Adipocyte (in vitro differentiated cells): ENCODE results near the gene DNAJC1.

Source experiments
- DNase-seq: peaks from one replicate; pipeline ENCODE4 v3.0.0-alpha.2; 2015; ENCODE audit warnings: low read depth
- H3K27me3 ChIP-seq: replicated peaks from 2 replicates; pipeline ENCODE4 v1.7.0; 2013; ENCODE audit warnings: mild to moderate bottlenecking, low read length, moderate library complexity; ENCODE audit not compliant: control insufficient read depth, insufficient read depth
- H3K36me3 ChIP-seq: 2 replicates; pipeline ENCODE4 v1.7.0; 2013; ENCODE audit warnings: low read length, mild to moderate bottlenecking, moderate library complexity; ENCODE audit not compliant: control insufficient read depth, insufficient read depth, severe bottlenecking
- H3K4me1 ChIP-seq: 2 replicates; pipeline ENCODE4 v1.7.0; 2013; ENCODE audit warnings: mild to moderate bottlenecking, low read length, moderate library complexity; ENCODE audit not compliant: control insufficient read depth, insufficient read depth
- H3K4me3 ChIP-seq: 2 replicates; pipeline ENCODE4 v1.7.0; 2013; ENCODE audit warnings: mild to moderate bottlenecking, low read length, moderate library complexity
- H3K9ac ChIP-seq: 2 replicates; pipeline ENCODE4 v1.7.0; 2013; ENCODE audit warnings: mild to moderate bottlenecking, low read length, moderate library complexity
- H3K9me3 ChIP-seq: 2 replicates; pipeline ENCODE4 v1.7.0; 2013; ENCODE audit warnings: mild to moderate bottlenecking, low read length, moderate library complexity; ENCODE audit not compliant: control insufficient read depth

The DNAJC1 gene

GRCh38 chr10:21742740-21743412 lies 260.7 kb downstream of the DNAJC1 start:
- Histone ChIP-seq H3K27me3 (no peaks in the 10 kb centered on the region), H3K4me1 (no peaks in the 10 kb centered on the region), H3K9ac (no peak overlapping the region), H3K9me3 (no peaks in the 10 kb centered on the region), H3K4me3 (no peak overlapping the region), H3K36me3 (peaks cover 71% of the 10 kb centered on the region)
- DNase-seq: no peak

GRCh38 chr10:21740989-21741388 lies 262.5 kb downstream of the DNAJC1 start:
- Histone ChIP-seq H3K27me3 (no peaks in the 10 kb centered on the region), H3K4me3 (no peak overlapping the region), H3K4me1 (no peaks in the 10 kb centered on the region), H3K9me3 (no peaks in the 10 kb centered on the region), H3K9ac (no peak overlapping the region), H3K36me3 (peaks cover 84% of the 10 kb centered on the region)
- no peak for DNase-seq

- H3K9me3 ChIP-seq: no peaks in the 10 kb centered on the region
- H3K27me3 ChIP-seq: no peaks in the 10 kb centered on the region
- H3K9ac ChIP-seq: no peak overlapping the region
- no peak overlapping the region for H3K4me3 ChIP-seq
- DNase-seq: no peak
- no peaks in the 10 kb centered on the region for H3K4me1 ChIP-seq
- H3K36me3 ChIP-seq: peaks cover 85% of the 10 kb centered on the region
These were observed 266.4 kb downstream of the DNAJC1 start for GRCh38 chr10:21737106-21737505.

- Histone ChIP-seq H3K4me3 (no peak overlapping the region), H3K9me3 (no peaks in the 10 kb centered on the region), H3K27me3 (no peaks in the 10 kb centered on the region), H3K9ac (no peak overlapping the region), H3K36me3 (peaks cover 68% of the 10 kb centered on the region), H3K4me1 (no peaks in the 10 kb centered on the region)
- DNase-seq: peak; percentile 9
These were observed 269.8 kb downstream of the DNAJC1 start for GRCh38 chr10:21733710-21734109.

GRCh38 chr10:21732067-21732772 lies 271.3 kb downstream of the DNAJC1 start:
- Histone ChIP-seq H3K9me3 (no peaks in the 10 kb centered on the region), H3K4me1 (peaks cover 5% of the 10 kb centered on the region), H3K36me3 (peaks cover 75% of the 10 kb centered on the region), H3K4me3 (no peak overlapping the region), H3K9ac (no peak overlapping the region), H3K27me3 (no peaks in the 10 kb centered on the region)
- peak; percentile 83 for DNase-seq

- H3K9me3 ChIP-seq: no peaks in the 10 kb centered on the region
- H3K4me3 ChIP-seq: no peak overlapping the region
- DNase-seq: peak; percentile 18
- peaks cover 33% of the 10 kb centered on the region for H3K4me1 ChIP-seq
- H3K9ac ChIP-seq: no peak overlapping the region
- no peaks in the 10 kb centered on the region for H3K27me3 ChIP-seq
- peaks cover 45% of the 10 kb centered on the region for H3K36me3 ChIP-seq
These were observed 274.9 kb downstream of the DNAJC1 start for GRCh38 chr10:21728618-21729017.

- no peaks in the 10 kb centered on the region for H3K9me3 ChIP-seq
- H3K27me3 ChIP-seq: no peaks in the 10 kb centered on the region
- peaks cover 33% of the 10 kb centered on the region for H3K4me1 ChIP-seq
- peak; percentile 70 for DNase-seq
- peaks cover 36% of the 10 kb centered on the region for H3K36me3 ChIP-seq
- no peak overlapping the region for H3K4me3 ChIP-seq
- H3K9ac ChIP-seq: no peak overlapping the region
These were observed 275.9 kb downstream of the DNAJC1 start for GRCh38 chr10:21727452-21728168.

GRCh38 chr10:21726601-21727225 lies 276.8 kb downstream of the DNAJC1 start:
- Histone ChIP-seq H3K36me3 (peaks cover 41% of the 10 kb centered on the region), H3K4me1 (peaks cover 33% of the 10 kb centered on the region), H3K9ac (no peak overlapping the region), H3K9me3 (no peaks in the 10 kb centered on the region), H3K27me3 (no peaks in the 10 kb centered on the region), H3K4me3 (no peak overlapping the region)
- no peak for DNase-seq

- Histone ChIP-seq H3K4me1 (peaks cover 33% of the 10 kb centered on the region), H3K27me3 (no peaks in the 10 kb centered on the region), H3K9ac (no peak overlapping the region), H3K4me3 (no peak overlapping the region), H3K9me3 (no peaks in the 10 kb centered on the region), H3K36me3 (peaks cover 34% of the 10 kb centered on the region)
- DNase-seq: peak; percentile 99
These were observed 278.7 kb downstream of the DNAJC1 start for GRCh38 chr10:21724687-21725367.

GRCh38 chr10:21724020-21724589 lies 279.4 kb downstream of the DNAJC1 start:
- no peak overlapping the region for H3K4me3 ChIP-seq
- peaks cover 33% of the 10 kb centered on the region for H3K4me1 ChIP-seq
- peak; percentile 19 for DNase-seq
- no peak overlapping the region for H3K9ac ChIP-seq
- H3K9me3 ChIP-seq: no peaks in the 10 kb centered on the region
- peaks cover 32% of the 10 kb centered on the region for H3K36me3 ChIP-seq
- H3K27me3 ChIP-seq: no peaks in the 10 kb centered on the region
